T-helper 9 cell (primary cell): ENCODE results near the gene P2RY8.
"Not testable (repeated sequence)": the region's sequence is repeated elsewhere in the genome, so short reads cannot be mapped to it uniquely, and the experiment has no call there.

Experiments
- DNase-seq: peaks from one replicate; pipeline ENCODE4 v3.0.0-alpha.2; 2020
- total RNA-seq, 2 donors: gene quantifications; one replicate each; lab custom pipeline; 2026; lab: John Stamatoyannopoulos, UW

Gene P2RY8, protein sequence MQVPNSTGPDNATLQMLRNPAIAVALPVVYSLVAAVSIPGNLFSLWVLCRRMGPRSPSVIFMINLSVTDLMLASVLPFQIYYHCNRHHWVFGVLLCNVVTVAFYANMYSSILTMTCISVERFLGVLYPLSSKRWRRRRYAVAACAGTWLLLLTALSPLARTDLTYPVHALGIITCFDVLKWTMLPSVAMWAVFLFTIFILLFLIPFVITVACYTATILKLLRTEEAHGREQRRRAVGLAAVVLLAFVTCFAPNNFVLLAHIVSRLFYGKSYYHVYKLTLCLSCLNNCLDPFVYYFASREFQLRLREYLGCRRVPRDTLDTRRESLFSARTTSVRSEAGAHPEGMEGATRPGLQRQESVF
- total RNA-seq: 167 to 545 reads per million in 2 donors

DNA sequence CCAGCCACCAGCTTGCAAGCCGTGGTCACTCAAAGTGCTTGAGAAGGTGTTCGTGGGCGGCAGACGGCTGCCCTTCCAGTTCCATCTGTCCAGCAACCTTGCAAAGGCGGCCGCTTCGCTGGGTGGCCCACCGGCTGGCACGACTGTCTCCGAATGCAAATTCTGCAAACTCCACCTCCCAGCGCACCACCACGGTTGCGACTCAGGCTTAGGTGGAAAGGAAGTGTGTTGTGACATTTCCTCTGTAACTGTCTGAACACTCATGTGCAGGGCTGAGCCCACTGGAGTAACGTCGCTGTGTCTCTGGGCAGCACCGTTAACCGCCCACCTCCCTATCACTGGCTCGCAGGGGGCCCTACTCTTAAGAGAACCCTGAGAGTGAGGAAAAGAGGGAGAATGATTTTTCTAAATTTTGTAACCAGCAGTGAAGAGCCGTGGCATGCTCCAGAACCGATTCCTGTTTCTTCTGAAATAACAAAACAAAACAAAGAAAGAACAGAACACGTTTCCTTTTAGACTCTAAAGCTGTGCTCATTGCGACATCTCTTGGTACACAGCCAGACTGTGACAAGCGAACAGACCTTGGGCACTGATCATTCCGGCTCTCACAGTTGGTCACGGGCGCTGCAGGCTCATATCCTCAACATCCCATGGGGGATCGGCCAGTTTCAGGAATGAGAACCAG is at the start of gene P2RY8:
TSS of gene P2RY8 (minus strand) at position 155 of the 685 bp plus-strand sequence. CDS start 70,627 bp downstream, outside the sequence.
- DNase-seq: peak; percentile 60

DNA sequence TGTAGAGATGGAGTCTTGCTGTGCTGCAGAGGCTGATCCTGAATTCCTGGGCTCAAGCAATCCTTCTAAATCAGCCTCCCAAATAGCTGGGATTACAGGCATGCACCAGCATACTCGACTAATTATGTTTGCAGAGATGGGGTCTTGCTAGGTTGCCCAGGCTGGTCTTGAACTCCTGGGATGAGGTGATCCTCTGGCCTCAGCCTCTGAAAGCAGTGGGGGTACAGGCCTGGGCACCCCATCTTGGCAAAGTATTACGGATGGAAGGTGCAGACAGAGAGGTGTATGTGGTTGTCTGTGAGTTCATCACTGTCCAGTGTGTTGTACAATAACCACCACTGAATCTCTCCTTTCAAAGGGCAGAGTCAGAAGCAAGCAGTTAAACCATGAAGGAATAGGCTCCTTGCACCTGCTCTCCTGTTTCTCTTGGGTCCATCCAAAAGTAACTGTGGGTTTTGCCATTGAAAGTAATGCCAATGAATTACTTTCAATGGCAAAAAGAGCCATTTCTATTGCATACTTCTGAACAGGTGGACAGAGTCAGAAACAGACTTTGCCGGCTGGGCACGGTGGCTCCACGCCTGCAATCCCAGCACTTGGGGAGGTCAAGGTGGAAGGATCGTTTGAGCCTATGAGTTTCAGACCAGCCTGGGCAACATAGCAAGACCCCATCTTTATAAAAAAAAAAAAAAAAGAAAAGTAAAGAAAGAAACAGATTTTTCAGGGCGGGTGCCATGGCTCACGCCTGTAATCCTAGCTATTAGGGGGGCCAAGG is 47.4 kb upstream of the P2RY8 start:
- DNase-seq: no peak

DNA sequence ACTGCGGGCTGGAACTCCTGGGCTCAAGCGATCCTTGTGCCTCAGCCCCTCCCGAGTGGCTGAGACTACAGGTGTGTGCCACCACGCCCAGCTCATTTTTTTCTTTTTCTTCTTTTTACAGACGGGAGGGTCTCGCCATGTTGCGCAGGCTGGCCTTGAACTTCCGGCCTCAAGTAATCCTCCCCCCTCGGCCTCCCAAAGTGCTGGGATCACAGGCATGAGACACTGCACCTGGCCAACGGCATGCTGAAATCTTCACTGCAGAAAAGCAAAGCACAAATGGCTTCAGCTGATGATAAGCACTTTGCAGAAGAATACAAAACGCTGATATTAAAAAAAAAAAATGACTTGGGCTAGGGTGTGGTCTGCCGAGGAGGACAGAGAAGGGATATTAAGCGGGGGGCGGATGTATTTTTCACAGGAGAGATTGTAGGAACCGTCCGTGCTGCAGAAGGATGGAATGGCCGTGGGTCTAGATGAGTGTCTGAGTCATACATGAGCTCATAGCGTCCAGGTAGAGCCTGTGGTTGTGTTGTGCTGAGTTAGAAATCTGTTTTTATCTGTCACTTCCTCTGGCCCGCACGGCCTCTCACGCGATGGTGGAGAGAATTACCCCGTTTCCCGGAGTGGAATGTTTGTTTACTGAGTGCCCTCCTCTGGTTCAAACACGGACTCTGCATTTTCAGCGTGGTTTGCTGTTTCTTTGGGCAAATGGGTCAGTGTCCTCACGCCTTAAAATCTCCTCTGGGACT is 45.9 kb upstream of the P2RY8 start:
- DNase-seq: no peak

DNA sequence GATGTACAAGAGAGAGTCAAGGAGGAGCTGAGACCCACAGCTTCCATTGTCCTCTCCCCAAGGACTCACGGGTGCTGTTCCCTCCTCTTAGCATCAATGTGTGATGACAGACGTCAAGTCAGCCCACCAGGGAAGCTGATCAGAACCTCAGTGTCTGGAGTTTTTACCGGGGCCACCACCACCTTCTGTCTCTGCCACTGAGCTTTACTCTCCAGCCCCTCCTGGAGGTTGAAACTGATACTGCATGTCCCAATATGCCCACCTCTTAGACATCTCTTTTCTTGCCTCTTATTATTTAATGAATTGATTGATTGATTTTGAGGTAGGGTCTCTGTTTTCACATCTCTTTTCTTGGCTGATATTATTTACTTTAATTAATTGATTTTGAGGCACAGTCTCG is 44.1 kb upstream of the P2RY8 start:
- peak; percentile 63 for DNase-seq

DNA sequence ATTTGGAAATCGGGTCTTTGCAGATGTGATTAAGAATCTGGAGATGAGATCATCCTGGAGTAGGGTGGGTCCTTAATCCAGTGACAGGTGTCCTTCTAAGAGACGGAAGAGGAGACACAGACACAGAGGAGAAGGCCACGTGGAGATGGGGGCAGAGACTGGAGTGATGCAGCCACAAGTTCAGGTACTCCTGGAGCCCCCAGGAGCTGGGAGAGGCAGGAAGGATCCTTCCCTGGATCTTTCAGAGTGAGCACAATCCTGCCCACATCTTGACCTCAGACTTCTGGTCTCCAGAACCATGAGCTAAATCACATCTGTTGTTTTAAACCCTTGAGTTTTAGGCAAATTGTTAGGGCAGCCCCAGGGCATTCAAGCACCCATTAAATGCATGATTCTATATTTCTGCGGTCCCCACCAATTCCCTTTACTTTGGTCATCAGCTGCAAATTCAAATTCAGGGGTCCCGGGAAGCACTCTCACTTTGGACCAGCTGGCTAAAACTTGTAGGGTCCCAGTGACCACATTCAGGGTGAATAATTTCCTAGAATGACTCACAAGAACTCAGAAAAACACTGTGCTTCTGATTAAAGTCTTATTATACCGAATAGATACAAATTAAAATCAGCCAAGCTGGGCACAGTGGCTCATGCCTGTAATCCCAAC is 41.7 kb upstream of the P2RY8 start:
- no peak for DNase-seq

DNA sequence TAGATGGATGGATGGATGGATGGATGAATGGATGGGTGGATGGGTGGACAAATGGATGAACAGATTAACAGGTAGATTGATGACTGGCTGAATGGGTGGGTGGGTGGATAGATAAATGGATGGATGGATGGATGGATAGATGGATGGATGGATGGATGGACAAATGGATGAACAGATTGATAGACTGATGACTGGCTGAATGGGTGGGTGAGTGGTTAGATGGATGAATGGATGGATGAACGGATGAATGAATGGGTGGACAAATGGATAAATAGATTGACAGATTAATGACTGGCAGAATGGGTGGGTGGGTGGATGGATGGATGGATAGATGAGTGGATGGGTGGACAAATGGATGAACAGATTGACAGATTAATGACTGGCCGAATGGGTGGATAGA is 40.9 kb upstream of the P2RY8 start:
- DNase-seq: no peak

DNA sequence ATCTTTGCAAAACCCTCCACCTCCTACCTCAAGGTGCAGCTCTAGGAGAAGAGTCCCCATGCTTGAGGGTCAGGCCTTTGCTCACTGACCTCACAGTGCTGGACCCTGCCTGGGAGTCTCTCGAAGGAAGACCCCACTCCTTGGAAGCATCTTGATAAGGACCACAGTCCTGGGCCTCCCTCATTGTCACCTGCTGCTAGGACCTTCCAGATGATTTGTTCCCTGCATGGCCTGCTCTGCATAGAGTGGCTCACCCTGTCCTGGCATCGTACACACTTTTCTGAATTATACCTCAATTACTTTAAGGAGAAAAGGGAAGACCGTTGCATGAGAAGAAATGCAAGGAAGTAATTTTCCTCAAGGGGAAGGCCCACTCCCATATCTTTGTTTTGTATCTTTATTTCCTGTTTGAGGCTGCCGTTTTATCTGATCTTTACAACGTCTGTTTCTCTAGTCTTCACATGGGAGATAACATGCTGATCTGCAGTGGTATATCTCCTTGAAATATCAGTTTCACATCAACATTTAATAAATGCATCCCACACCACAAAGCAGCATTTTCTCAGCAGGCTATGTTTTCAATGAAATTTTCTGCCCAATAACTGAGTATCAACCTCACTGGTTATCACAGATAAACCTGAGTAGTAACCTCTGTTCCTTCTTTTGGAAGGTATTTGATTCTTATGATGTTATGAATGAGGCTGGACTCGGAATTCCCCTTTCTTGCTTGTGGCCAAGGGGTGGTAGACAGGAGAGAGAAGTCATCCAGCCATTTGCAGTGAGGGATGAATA is 39.4 kb upstream of the P2RY8 start:
- DNase-seq: no peak

DNA sequence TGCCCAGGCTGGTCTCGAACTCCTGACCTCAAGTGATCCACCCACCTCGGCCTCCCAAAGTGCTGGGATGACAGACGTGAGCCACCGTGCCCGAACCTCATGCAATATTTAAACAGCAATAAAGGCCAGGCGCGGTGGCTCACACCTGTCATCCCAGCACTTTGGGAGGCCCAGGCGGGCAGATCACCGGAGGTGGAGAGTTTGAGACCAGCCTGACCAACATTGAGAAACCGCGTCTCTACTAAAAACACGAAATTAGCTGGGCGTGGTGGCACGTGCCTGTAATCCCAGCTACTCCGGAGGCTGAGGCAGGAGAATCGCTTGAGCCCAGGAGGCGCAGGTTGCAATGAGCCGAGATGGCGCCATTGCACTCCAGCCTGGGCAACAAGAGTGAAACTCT is 37.2 kb upstream of the P2RY8 start:
- DNase-seq: not testable (repeated sequence)

DNA sequence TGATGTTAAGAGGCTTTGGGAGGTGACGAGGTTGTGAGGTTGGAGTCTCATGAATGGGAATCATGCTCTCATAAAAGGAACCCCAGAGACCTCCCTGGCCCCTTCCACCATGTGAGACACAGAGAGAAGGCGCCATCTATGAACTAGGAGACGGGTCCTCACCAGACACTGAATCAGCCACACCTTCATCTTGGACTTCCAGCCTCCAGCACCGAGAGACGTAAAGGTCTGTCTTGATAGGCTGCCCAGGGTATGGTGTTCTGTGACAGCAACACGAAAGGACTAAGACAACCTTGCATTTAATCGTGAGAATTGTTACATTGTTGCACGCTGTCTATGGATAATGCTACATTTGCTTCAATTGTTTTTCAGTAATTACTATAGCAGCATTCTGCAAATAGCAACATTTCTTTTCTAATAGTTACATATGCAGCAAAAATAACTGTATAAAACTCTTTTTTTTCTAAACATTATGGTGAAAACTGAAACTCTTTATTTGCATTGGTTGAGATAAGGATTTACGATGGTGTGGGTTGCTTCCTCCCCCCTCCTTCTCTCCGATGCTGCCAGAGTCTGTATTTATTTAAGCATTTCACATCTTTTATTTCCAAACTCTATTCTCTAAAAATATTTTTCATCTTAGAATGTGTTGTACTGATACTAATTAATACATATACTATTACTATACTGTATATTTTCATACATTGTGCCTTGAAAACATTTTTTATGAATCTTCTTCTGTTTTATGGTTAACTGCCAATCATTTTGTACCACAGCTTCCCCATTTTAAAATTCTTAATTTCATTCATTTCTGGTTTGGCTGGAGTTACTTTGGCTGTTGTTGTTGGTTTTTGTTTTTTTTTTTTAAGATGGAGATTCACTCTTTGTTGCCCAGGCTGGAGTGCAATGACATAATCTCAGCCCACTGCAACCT is 28.0 kb upstream of the P2RY8 start:
- DNase-seq: no peak

DNA sequence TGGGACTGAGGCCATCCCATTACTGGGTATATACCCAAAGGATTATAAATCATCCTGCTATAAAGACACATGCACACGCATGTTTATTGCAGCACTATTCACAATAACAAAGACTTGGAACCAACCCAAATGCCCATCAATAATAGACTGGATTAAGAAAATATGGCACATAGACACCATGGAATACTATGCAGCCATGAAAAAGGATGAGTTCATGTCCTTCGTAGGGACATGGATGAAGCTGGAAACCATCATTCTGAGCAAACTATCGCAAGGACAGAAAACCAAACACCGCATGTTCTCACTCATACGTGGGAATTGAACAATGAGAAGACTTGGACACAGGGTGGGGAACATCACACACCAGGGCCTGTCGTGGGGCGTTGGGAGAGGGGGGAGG is 27.1 kb upstream of the P2RY8 start:
- DNase-seq: not testable (repeated sequence)

DNA sequence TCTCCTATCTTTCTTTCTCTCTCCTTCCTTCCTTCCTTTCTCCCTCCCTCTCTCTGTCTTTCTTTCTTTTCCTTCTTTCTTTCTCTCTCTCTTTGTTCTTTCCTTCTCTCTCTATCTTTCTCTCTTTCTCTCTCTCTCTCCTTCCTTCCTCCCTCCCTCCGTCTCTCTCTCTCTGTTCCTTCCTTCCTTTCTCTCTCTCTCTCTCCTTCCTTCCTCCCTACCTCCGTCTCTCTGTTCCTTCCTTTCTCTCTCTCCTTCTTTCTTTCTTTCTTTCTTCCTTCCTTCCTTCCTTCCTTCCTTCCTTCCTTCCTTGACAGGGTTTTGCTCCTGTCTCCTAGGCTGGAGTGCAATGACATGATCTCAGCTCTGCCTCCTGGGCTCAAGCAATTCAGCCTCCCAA is 24.2 kb upstream of the P2RY8 start:
- DNase-seq: no peak

DNA sequence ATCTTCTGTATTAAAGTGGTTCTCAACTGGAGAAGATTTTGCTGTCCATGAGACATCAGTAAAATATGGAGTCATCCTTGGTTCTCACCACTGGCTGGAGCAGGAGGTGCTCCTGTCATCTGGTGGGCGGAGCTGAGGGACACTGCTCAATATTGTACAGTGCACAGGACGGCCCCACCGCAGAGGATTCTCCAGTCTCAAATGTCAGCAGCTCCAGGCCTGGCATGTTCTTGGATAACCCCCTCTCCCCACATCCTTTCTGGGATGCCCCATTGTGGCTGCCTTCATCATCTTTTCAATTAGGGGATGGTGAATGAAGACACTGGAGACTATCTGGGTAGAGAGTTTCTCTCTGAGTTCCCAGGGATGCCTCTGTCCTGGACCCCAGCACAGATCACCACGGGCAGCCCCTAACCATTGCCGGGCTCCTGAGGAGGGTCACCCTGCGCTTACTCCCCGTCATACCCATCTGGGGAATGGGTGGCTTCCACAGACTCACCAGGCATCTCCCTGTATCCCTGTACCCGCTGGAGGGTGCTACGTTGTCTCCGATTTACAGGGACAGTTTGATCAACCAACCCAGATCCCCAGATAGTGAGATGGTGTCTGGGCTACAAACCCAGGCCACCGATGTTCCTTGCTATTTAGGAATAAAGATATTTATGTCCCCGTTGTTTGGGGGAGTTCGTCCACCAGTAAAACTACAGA is 21.9 kb upstream of the P2RY8 start:
- DNase-seq: no peak

DNA sequence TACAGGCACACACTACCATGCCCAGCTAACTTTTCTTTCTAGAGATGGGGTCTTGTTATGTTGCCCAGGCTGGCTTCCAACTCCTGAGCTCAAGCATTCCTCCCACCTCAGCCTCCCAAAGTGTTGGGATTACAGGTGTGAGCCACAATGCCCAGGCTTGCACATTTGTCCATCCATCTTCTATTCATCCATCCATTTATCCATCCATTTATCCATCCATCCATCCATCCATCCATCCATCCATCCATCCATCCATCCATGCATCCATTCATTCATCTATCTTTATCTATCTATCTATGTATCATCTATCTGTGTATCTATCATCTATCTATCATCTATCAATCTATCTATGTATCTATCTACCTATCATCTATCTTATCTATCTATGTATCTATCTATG is 20.5 kb upstream of the P2RY8 start:
- DNase-seq: not testable (repeated sequence)

DNA sequence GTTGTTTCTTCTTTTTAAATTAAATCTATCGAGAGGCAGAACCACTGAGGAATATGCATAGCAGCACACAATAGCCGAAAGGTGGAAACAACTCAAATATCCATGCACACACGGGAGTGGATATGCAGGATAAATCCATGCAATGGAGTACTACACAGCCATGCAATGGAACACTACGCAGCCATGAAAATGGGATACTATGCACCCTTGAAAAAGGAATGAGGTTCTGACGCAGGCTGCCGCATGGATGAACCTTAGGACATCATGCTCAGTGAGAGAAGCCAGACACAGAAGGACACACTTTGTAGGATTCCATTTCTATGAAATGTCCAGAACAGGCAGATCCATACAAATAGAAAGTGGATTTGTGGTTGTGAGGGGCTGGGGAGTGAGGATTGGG is 18.4 kb upstream of the P2RY8 start:
- no peak for DNase-seq

DNA sequence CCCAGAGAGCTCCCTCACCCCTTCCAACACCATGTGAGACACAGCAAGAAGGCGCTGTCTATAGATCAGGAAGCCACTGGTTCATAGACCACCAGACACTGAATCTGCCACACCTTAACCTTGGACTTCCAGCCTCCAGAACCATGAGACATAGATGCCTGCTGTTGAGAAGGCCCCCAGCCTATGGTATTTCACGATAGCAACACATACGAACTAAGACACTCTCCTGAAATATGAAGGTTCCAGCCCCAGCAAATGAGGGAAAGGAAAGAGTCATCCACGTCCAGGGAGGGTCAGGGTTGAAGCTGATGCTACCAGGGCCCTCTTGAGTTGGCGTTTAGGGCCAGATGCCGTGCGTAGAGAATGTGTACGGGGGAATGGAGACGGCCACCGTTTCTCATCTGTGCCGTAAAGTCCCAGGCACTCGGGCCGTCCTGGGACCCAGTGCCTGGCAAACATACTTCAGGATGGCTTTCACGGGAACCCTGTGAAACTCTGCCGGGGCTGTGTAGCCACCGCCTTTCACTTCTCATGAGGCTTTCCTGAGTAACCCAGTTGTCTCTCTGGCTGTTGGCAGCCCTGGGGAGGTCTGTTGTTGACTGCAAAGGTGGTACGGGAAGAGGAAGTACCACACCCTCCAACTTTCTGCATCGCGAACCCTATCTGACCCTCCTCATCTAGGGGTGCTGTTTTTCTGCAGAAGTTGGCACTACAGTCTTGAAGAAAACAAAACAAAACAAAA is 17.7 kb upstream of the P2RY8 start:
- DNase-seq: peak; percentile 29

DNA sequence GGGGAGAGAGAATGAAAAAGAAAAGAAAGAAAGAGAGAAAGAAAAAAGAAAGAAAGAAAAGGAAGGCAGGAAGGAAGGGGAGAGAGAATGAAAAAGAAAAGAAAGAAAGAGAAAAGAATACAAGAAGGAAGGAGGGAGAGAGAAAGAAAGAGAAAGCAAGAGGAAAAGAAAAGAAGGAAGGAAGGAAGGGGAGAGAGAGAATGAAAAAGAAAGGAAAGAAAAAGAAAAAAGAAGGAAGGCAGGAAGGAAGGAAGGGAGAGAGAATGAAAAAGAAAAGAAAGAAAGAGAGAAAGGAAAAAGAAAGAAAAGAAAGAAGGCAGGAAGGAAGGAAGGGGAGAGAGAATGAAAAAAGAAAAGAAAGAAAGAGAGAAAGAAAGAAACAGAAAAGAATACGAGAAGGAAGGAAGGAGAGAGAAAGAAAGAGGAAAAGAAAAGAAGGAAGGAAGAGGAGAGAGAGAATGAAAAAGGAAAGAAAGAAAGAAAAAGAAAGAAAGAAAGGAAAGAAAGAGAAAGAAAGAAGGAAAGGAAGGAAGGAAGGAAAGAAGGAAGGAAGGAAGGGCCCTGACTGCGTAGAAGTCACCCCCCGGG is 15.1 kb upstream of the P2RY8 start:
- no peak for DNase-seq

DNA sequence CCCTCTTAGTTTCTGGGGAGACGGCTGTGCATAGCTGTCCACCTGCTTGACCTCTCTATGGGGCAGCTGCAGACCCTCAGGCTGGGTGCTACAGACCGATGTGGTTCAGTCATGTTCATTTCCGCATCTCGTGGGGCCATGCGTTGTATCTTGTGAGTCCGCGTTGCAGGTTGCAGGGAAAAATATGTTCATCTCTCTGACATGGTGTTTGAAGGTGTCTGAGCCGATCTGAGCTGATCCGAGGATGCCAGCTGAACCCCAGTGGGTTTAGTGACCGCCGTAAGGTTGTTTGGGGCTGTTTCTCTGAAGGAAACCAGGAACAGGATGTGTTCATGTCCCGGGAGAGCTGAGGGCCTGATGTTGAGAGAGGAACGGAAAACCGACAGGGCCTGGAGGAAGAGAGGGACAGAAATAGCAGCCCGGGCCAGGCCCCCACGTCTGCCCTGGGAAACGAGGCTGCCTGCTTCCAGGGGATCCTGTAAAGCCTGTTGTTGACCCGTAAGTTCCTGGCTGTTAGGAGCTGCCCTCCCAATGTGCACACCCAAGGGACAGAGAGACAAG is 9.8 kb upstream of the P2RY8 start:
- DNase-seq: no peak
